ENCODE measurements around the gene KRT76. TPM values are rescaled to one million over a fixed set of nuclear protein-coding genes. Genes with fewer than 3 reads are reported as not detected.

Gene KRT76
- total and polyA plus RNA-seq, 2 donors (not counting 1 experiment from before 2014, with no cell fraction given), result not detected

DNA sequence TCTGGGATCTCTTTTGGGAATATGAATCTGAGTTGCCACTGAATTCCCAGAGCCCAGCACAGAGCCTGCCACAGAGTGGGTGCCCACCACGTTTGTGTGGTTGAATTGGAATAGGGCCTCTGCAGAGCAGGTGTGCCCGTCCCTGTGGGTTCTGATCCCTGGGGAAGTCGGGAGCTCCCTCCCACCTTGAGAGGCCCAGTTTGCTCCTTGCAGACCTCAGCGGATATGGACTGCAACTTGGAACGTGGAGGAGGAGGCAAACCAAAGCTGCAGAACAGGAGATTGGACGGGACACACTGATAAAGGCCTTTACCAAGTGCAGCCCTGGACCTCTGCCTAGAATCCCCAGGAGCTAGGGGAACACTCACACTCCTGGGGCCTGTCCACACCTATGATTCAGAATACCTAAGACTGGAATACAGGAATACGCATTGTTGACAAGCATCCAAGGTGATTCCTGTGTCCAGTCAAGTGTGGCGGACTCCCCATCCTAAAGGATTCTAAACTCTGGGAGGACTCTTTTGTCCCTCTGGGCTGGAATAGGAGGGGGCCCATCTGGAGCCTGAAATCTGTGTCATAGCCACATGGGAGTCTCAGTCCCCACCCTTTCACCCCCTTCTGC is 2.4 kb downstream of the KRT76 start:
- Histone ChIP-seq H2AFZ (ENCODE audit: insufficient read depth, low read depth, low read length, poor library complexity, severe bottlenecking) (no peak overlapping the region), H4K20me1 (ENCODE audit: control insufficient read depth, insufficient read depth, low read length, poor library complexity, severe bottlenecking) (no peaks in the 10 kb centered on the region), H3K4me3 (ENCODE audit: control extremely low read depth in 1 of 5, extremely low read depth in 1 of 5, insufficient read depth in 1 of 5, low read depth in 2 of 5, low read length in 4 of 5) (no peak overlapping the region), H3K9me3 (ENCODE audit: control extremely low read depth in 1 of 3, control insufficient read depth in 2 of 3, insufficient read depth in 1 of 3, low read length in 2 of 3) (peaks cover 0 to 2% (median 0%) of the 10 kb centered on the region in 3 donors), H3K4me2 (replicated peaks; ENCODE audit: low read depth, low read length, poor library complexity, severe bottlenecking) (no peak overlapping the region), H3K4me1 (ENCODE audit: control insufficient read depth in 2 of 2, insufficient read depth in 2 of 2, low read length in 2 of 2) (no peaks in the 10 kb centered on the region), H3K27me3 (replicated peaks in 1 of 4; ENCODE audit: control extremely low read depth in 1 of 4, control insufficient read depth in 3 of 4, insufficient read depth in 4 of 4, low read length in 3 of 4) (peaks cover 0 to 7% (median 0%) of the 10 kb centered on the region in 4 experiments), H3K79me2 (ENCODE audit: control insufficient read depth, insufficient read depth, low read length) (no peaks in the 10 kb centered on the region), H3K36me3 (replicated peaks in 1 of 2; ENCODE audit: control extremely low read depth in 1 of 2, control insufficient read depth in 1 of 2, extremely low read depth in 1 of 2, insufficient read depth in 2 of 2, low read length in 1 of 2) (no peaks in the 10 kb centered on the region), H3K27ac (ENCODE audit: low read length in 2 of 2) (no peak overlapping the region), H3K9ac (ENCODE audit: low read length) (no peak overlapping the region)
- Mint-ChIP-seq H3K27ac (no peak overlapping the region), H3K27me3 (peaks cover 36% of the 10 kb centered on the region), H3K4me1 (no peaks in the 10 kb centered on the region), H3K9me3 (ENCODE audit: insufficient read depth) (no peaks in the 10 kb centered on the region), H3K4me3 (no peak overlapping the region)
- DNase-seq (no peak), ATAC-seq (ENCODE audit: low read depth) (no peak)
- intact Hi-C loops (cut with micrococcal nuclease), result no loop called here
- ChIA-PET POLR2A (no interaction called here), CTCF (no interaction called here)
- TF ChIP-seq EZH2 (IDR thresholded peaks at IDR 0.05; ENCODE audit: borderline replicate concordance, insufficient read depth, low read depth, low read length, poor library complexity, severe bottlenecking), result no peak
- TF ChIP-seq, protein P1, sequence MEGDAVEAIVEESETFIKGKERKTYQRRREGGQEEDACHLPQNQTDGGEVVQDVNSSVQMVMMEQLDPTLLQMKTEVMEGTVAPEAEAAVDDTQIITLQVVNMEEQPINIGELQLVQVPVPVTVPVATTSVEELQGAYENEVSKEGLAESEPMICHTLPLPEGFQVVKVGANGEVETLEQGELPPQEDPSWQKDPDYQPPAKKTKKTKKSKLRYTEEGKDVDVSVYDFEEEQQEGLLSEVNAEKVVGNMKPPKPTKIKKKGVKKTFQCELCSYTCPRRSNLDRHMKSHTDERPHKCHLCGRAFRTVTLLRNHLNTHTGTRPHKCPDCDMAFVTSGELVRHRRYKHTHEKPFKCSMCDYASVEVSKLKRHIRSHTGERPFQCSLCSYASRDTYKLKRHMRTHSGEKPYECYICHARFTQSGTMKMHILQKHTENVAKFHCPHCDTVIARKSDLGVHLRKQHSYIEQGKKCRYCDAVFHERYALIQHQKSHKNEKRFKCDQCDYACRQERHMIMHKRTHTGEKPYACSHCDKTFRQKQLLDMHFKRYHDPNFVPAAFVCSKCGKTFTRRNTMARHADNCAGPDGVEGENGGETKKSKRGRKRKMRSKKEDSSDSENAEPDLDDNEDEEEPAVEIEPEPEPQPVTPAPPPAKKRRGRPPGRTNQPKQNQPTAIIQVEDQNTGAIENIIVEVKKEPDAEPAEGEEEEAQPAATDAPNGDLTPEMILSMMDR (IDR thresholded peaks at IDR 0.05), result no peak
- 87% methylated on average over 6 of the region's 8 CpGs for WGBS (ENCODE audit: insufficient coverage)

DNA sequence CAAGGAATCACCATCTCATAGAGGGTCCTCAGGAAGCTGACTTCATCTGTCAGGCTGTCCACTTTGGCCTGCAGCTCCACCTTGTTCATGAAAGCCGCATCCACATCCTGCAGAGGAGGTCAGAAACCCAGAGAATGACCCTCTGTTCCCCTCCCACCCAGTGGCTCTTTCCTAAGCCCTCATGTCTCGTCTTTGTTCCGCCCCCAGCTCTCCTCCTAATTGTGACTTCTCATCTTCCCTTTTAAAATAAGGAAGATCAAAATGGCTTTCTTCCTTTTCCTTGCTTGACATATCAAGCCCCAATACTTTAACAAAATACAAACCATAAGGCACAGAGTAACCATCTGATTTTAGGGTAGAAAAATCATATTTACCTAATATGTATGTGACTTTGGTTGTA is 4.4 kb downstream of the KRT76 start:
- Histone ChIP-seq H3K4me3 (ENCODE audit: control extremely low read depth in 1 of 5, extremely low read depth in 1 of 5, insufficient read depth in 1 of 5, low read depth in 2 of 5, low read length in 4 of 5) (no peak overlapping the region), H4K20me1 (ENCODE audit: control insufficient read depth, insufficient read depth, low read length, poor library complexity, severe bottlenecking) (no peaks in the 10 kb centered on the region), H3K4me1 (ENCODE audit: control insufficient read depth in 2 of 2, insufficient read depth in 2 of 2, low read length in 2 of 2) (no peaks in the 10 kb centered on the region), H3K9me3 (ENCODE audit: control extremely low read depth in 1 of 3, control insufficient read depth in 2 of 3, insufficient read depth in 1 of 3, low read length in 2 of 3) (peaks cover 0 to 2% (median 0%) of the 10 kb centered on the region in 3 donors), H2AFZ (ENCODE audit: insufficient read depth, low read depth, low read length, poor library complexity, severe bottlenecking) (no peak overlapping the region), H3K36me3 (replicated peaks in 1 of 2; ENCODE audit: control extremely low read depth in 1 of 2, control insufficient read depth in 1 of 2, extremely low read depth in 1 of 2, insufficient read depth in 2 of 2, low read length in 1 of 2) (no peaks in the 10 kb centered on the region), H3K79me2 (ENCODE audit: control insufficient read depth, insufficient read depth, low read length) (no peaks in the 10 kb centered on the region), H3K9ac (ENCODE audit: low read length) (no peak overlapping the region), H3K27ac (ENCODE audit: low read length in 2 of 2) (no peak overlapping the region), H3K27me3 (replicated peaks in 1 of 4; ENCODE audit: control extremely low read depth in 1 of 4, control insufficient read depth in 3 of 4, insufficient read depth in 4 of 4, low read length in 3 of 4) (peaks cover 0 to 11% (median 0%) of the 10 kb centered on the region in 4 experiments), H3K4me2 (replicated peaks; ENCODE audit: low read depth, low read length, poor library complexity, severe bottlenecking) (no peak overlapping the region)
- 29% methylated on average over 2 of the region's 3 CpGs for WGBS (ENCODE audit: insufficient coverage)
- TF ChIP-seq, protein P1 (IDR thresholded peaks at IDR 0.05), result no peak
- TF ChIP-seq EZH2 (IDR thresholded peaks at IDR 0.05; ENCODE audit: borderline replicate concordance, insufficient read depth, low read depth, low read length, poor library complexity, severe bottlenecking), result no peak
- Mint-ChIP-seq H3K4me1 (no peaks in the 10 kb centered on the region), H3K27ac (no peak overlapping the region), H3K27me3 (peaks cover 28% of the 10 kb centered on the region), H3K9me3 (ENCODE audit: insufficient read depth) (no peaks in the 10 kb centered on the region), H3K4me3 (no peak overlapping the region)
- DNase-seq, result no peak
- intact Hi-C loops (cut with micrococcal nuclease), result no loop called here
- ChIA-PET POLR2A (no interaction called here), CTCF (no interaction called here)
- ATAC-seq (ENCODE audit: low read depth), result no peak
